Measurements from ENCODE around the gene PCDH15.

GRCh38 chr10:54843932-54844331 is 42.9 kb upstream of the PCDH15 start:
- TF ChIP-seq CTCF (IDR thresholded peaks at IDR 0.05) (no peak), POLR2A (IDR thresholded peaks at IDR 0.05) (no peak)

All from testis (tissue), 2 donors.